Measurements from ENCODE around the gene C5orf47.

Gene C5orf47

DNA sequence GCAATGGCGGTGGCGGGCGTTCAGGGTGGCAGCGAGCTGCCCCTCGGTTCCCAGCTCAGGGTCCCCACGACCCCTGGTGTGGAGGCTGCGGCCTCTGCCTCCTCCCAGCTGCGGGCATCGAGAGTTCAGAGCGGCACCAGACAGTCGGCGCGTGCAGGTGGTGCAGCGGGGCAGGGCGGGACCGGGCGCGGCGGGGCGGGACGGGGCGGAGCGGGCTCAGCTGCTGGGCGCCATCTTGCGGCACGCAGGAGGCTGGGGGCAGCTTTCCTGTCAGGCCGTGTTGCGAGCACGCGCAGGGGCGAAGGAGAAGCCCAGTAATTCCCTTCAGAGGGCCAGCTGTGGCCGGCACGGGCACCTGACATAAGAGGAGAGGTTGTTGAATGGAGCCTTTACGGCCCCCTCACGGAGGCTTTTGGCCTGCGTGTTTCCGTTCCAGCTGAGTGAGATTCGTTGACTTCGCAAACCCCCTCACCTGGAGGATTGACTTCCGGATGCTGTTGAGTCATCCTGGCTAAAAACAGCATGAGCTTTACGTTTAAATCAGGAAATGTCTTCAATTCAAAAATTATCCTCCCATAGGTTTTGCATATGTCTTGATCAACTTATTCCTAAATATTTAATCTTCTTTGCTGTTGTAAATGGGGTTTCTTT, 587 bp downstream of the C5orf47 start:
- H3K27ac ChIP-seq = no peak overlapping the region
- TF ChIP-seq, protein P1, sequence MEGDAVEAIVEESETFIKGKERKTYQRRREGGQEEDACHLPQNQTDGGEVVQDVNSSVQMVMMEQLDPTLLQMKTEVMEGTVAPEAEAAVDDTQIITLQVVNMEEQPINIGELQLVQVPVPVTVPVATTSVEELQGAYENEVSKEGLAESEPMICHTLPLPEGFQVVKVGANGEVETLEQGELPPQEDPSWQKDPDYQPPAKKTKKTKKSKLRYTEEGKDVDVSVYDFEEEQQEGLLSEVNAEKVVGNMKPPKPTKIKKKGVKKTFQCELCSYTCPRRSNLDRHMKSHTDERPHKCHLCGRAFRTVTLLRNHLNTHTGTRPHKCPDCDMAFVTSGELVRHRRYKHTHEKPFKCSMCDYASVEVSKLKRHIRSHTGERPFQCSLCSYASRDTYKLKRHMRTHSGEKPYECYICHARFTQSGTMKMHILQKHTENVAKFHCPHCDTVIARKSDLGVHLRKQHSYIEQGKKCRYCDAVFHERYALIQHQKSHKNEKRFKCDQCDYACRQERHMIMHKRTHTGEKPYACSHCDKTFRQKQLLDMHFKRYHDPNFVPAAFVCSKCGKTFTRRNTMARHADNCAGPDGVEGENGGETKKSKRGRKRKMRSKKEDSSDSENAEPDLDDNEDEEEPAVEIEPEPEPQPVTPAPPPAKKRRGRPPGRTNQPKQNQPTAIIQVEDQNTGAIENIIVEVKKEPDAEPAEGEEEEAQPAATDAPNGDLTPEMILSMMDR (conservative IDR thresholded peaks at IDR 0.05) = no peak

DNA sequence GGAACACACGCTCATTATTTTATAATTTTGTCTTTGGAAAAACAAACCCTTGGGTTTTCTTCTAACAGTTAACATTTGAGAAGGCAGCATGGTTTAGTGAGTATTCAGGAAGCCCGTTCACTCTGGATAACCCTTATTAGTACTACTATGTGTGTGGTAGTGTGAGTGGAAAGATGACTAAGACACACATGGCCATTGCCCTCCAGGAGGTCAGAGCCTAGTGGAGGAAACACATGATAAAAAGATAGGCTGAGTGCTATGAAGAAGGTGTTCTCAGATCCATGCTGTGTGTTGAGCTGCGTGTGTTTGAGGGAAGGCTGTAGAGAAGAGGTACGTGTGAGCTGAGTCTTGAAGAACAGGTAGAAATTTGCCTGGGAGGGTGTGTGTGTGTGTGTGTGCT, 8.4 kb downstream of the C5orf47 start:
- H3K27ac ChIP-seq = no peak overlapping the region
- TF ChIP-seq, protein P1 (conservative IDR thresholded peaks at IDR 0.05) = no peak

DNA sequence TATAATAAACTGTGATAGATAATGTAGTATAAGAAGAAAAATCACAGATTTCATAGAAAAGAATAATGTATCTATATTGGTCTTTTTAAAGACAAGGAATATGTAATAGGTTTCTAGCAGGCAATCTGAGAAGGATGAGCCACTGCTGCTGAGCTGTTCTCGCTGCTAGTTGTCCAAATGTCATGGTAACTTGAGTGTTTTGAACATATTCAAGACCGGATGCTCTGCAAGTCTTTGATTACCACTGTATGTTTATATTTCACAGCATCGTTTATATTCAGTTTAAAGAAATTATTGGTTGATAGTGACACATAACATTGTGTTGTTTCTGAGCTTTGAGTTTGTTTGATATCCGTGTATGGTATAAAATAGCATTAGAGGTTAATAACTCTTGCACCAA, 9.6 kb downstream of the C5orf47 start:
- no peak overlapping the region for H3K27ac ChIP-seq
- TF ChIP-seq, protein P1 (conservative IDR thresholded peaks at IDR 0.05) = no peak

DNA sequence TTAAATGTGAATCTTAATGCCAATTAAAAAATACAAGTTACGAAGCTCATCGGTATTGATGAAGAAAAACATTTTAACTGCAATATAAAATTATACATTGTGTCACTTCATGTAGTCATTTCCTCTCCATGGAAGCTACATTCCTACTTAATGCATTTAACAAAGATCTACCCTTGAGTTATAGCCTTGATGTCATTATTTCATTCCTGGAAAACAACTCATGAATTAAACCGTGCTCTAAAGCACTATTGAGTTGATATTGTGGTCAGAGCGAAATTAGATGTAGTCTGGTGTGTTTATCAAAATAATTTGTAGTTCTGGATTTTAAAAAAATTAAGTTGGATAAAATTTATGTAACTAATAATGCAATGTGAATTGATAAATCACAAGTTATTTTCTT, 11.1 kb downstream of the C5orf47 start:
- no peak overlapping the region for H3K27ac ChIP-seq
- TF ChIP-seq, protein P1 (conservative IDR thresholded peaks at IDR 0.05) = no peak

DNA sequence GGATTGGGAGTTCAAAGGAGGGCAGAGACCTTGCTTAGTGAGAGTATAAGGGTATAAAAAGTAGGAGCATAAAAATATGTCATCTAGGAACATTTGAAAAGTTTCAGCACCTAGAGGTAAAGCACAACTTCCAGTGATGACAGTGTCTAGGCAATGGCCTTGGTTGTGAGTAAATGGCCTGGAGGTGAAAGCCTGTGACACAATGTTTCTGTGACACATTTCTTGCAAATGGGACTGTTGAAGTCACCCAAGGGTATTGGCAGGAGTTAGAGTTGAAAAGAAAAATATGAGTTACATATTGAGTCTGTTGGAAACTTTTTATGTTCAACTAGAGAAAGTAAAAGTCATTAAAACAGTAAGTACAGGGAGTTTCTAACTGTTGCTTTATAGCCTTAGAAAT, 14.8 kb downstream of the C5orf47 start:
- no peak overlapping the region for H3K27ac ChIP-seq
- TF ChIP-seq, protein P1 (conservative IDR thresholded peaks at IDR 0.05) = no peak

DNA sequence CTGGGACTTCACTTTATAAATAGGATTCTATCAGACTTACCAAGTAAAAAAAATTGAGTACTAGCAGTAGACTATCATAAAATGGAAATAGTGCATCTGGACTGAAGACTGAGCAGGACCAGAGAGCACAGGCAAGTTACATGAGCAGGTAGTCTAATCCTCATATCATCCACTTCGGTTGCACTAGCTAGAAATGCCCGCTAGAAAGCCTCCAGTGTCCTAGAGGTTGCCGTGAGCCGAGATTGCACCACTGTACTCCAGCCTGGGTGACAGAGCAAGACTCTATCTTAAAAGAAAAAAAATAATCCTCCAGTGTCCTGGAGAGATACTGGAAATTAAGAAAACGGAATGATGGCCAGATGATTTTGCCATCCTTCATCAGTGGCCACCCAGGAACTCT, 20.0 kb downstream of the C5orf47 start:
- no peak overlapping the region for H3K27ac ChIP-seq
- TF ChIP-seq, protein P1 (conservative IDR thresholded peaks at IDR 0.05) = no peak

DNA sequence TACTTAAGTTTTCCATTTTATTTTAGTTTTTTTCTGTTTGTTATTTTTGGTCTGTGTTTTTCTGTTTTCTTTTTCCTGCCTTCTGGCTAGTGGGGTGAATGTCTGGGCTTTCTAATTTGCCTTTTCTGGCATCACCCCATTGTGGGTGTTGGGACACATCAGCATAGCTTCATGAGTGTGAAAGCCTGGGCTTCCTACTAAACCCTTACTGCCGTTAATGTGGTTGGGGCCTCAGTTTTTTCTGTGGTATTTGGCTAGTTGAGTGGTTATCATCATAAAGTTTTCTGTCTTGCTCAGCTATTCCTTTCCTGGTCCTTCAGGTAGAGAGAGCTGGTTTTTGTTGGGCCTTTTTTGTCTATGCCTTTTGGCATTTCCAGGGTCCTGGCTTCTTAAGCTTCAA, 21.4 kb downstream of the C5orf47 start:
- TF ChIP-seq, protein P1 (conservative IDR thresholded peaks at IDR 0.05) = no peak

More for the DNA sequence above, 21.4 kb downstream of the C5orf47 start:
- H3K27ac ChIP-seq = no peak overlapping the region

All from VCaP (cell line).